ENCODE results near the gene TAOK1.

The TAOK1 gene

DNA sequence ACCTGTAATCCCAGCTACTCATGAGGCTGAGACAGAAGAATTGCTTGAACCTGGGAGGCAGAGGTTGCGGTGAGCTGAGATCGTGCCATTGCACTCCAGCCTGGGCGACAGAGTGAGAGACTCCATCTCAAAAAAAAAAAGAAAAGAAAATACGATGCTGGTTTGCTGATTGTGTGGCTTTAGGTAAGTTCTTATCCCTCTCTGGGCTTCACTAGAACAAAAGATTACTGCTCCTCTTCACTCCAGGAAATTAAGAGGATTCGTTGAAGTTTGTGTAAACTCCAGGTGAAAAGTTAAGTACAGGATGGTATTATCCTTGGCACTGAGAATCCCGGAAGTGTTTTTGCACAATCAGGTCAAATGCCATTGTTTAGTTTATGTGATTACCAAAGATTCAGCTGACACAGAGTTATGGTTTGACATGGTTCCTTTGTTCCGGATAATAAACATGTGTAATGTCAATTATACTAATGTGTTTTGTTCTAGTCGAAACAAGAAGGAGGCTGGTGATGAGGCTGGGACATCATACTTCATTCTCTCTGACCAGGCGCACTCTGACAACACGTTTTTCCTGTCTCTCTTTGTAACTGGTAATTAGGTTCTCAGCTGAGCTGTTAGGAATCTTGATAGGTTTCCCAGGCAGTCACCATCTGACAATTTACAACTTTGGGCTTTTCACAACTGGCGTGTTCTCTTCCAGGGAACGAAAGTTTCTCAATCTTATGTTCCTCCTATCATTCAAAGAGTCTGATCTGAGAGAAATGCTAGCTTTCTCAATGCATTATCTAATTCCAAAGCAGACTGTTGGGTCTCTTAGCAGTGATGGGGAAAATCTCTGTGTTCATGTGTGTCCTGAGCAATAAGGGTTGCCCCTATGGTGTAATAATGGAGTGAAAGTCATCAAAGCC is 10.8 kb upstream of the TAOK1 start:
- DNase-seq = peak; percentile 34

DNA sequence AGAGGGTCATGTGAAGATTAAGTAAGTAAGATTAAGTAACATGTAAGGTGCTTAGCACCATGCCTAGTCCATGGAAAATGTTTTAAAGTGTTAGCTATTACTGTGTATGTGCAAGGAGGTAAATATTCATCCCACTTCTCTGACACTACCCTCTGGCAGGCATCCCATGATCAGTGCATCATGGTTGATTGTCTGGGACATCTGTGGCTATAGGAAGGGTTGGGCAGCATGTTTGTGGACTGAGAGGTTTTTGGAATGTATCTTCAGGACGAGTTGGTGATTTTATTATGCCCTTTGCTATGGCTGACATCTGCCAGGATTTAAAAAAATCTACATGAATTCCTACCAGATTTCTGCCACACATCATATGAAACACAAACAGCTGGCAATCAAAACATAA is 6.5 kb upstream of the TAOK1 start:
- DNase-seq = no peak

DNA sequence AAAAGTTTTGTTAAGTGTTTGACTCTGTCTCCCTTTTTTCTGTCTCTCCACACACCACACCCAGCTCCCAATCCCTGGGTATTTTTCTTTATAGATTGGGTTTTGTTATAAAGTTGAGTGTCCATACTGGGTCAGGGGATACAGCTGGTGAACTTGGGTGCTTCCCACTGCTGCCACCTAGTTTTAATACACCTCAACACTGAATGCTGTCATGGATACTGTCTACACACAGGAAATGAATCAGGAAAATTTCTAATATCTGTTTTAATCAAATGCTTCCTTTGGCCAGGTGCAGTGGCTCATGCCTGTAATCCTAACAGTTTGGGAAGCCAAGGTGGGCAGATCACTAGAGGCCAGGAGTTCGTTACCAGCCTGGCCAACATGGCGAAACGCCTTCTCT is 5.3 kb upstream of the TAOK1 start:
- DNase-seq = no peak

DNA sequence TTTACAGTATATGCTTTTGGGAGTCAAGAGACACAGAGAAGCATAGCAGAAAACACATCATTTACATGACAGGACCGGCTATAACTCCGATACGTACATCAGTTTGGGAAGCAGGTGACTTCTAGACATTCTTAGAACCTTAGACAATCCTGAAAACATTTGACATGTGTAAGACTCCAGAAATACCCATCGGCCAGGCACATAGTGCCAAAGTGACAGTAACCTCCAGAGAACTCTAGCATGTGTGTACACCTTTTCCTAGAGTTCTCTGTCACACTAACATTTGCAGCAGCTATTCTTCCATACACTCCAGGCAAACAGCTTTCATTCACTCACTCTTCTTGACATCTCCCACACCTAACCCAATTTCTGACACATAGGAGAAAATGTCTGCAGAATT is 3.4 kb upstream of the TAOK1 start:
- no peak for DNase-seq

GRCh38 chr17:29388937-29389336 is 1.2 kb upstream of the TAOK1 start:
- DNase-seq = no peak

DNA sequence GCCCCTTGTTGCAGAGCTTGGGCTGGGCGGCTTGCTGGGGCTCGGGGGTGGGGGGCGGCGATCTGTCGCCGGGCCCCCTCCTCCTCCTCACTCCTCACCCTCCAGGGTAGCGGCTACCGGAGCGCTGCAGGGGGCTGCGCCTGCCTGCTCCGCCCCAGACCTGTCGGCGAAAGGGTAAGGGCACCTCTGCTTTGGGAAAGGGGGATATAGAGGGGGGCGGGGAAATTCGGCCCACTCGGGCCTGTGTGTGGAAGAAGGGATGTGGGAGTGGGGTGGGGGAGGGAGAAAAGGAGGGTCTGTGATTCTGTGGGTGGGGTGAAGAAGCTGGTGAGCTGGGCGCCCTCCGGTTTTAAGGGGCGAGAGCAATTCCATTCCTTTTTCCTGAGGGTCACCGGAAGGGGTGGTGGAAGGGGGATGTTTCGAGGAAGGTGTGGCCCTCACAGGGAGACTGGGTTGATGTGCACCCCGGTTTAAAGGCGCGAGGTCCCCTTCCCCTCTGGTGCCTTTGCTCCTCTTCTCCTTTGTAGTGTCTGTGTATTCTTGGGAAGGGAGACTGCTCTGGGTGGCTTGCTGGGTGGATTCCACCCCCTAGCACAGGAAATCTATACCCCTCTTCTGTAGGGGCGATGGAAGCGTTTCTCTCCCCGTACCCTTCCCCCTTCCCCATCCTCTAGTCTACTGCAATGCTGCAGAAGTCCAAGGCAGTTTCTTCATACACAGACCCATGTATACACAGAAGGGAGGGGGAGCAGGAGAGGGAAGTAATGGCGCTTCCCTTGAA is 878 bp downstream of the TAOK1 start:
- DNase-seq = peak; percentile 16

- no peak for DNase-seq
Observed at GRCh38 chr17:29393436-29393835, 3.3 kb downstream of the TAOK1 start.

GRCh38 chr17:29394761-29395160 is 4.6 kb downstream of the TAOK1 start:
- DNase-seq = no peak

- no peak for DNase-seq
Observed at GRCh38 chr17:29396066-29396465, 5.9 kb downstream of the TAOK1 start.

GRCh38 chr17:29399634-29400033 is 9.5 kb downstream of the TAOK1 start:
- no peak for DNase-seq

- no peak for DNase-seq
Observed at GRCh38 chr17:29400818-29401217, 10.7 kb downstream of the TAOK1 start.

- DNase-seq = no peak
Observed at GRCh38 chr17:29401258-29401657, 11.1 kb downstream of the TAOK1 start.

DNA sequence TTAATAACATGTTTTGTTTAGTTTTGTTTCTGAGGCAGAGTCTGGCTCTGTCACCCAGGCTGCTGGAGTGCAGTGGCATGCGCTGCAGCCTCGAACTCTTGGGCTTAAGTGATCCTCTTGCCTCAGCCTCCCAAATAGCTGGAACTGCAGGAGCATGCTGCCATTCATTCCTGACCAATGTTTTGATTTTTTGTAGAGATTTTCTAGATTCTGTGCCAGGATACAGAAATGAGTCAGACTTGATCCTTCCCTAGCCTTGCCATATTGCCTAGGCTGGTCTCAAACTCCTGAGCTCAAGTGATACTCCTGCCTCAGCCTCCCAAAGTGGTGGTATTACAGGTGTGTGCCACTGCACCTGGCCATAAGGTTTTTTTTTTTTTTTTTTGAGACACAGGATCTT is 17.7 kb downstream of the TAOK1 start:
- no peak for DNase-seq

GRCh38 chr17:29409963-29410362 is 19.8 kb downstream of the TAOK1 start:
- DNase-seq = no peak

GRCh38 chr17:29412780-29413565 is 22.8 kb downstream of the TAOK1 start:
- DNase-seq = no peak

DNA sequence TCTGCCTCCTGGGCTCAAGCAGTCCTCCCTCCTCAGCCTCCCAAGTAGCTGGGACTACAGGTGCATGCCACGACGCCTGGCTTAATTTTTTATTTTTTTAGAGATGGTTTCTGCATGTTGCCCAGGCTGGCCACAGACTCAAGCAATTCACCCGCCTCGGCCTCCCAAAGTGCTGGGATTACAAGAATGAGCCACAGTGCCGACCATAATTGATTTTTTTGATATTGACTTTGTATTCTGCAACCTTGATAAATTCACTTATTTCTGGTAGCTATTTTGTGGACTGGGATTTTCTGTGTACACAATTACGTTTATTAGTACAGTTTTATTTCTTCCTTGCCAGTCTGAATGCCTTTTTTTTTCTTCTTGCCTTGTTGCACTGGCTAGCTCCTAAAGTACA is 30.0 kb downstream of the TAOK1 start:
- DNase-seq = no peak

DNA sequence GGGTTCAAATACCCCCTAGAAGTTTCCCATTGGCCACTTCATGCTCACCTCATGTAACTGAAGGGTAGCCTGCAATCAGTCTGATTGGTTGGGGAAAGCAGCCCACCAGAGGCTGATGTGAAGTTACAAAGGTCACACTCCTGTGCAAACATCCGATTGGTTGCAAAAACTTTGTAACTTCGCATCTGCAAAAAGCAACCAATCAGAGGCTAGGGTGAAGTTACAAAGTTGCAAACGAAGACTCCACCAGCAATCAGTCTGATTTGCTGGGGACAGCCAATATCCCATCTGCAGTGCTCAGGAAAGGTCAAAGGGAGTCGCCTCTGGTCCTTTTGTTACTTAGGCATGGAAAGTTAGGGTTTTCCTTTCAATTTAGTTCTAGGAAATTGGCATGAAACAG is 40.1 kb downstream of the TAOK1 start:
- DNase-seq = no peak

GRCh38 chr17:29433541-29433940 is 43.4 kb downstream of the TAOK1 start:
- no peak for DNase-seq

DNA sequence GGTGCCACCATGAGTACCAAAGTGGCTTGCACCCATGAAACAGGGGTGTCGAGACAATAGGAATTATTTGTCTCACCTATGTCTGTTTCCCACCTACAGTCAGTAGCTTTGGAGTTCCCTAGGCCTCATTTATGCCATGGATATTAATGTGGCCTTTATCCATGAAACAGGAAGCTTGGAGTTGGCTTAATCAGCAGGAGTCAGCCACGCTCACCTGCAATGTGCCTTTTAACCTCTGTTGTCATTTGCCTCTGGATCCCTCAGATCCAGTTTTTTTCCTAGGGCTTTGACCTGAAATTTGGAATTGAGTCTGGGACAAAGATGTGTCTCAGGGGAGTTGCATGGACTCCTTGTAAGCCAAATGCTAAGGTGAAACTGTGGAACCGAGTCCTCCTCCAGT is 44.4 kb downstream of the TAOK1 start:
- no peak for DNase-seq

GRCh38 chr17:29442451-29442850 is 52.3 kb downstream of the TAOK1 start:
- no peak for DNase-seq

GRCh38 chr17:29443041-29443739 is 53.0 kb downstream of the TAOK1 start:
- DNase-seq = no peak

DNA sequence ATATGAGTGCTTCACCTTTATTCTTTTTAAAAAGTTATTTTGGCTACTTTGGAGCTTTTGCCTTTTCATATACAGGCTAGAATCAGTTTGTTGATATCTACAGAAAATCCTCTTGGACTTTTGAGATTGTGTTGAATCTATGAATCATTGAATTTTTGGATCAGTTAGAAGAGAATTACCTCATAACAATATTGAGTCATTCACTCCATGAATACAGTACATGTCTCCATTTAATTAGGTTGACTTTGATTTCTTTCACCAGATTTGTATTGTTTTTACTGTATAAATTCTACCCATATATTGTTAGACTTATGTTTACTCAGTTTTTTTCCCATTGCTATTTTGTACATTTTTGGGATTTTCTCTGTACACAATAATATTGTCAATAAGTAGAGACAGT is 54.4 kb downstream of the TAOK1 start:
- no peak for DNase-seq

GRCh38 chr17:29445844-29446243 is 55.7 kb downstream of the TAOK1 start:
- DNase-seq = no peak
